IgD-negative memory B cell (primary cell): ENCODE results near the gene RBMS3. TPM values are rescaled to one million over a fixed set of nuclear protein-coding genes. Genes with fewer than 3 reads are reported as not detected.

Experiments
- H3K27ac Mint-ChIP-seq, 3 donors: one replicate each; pipeline ENCODE4 v1.8.0; 2020 to 2022; ENCODE audit warnings: mild to moderate bottlenecking in 3 of 3, mixed read lengths in 3 of 3, moderate library complexity in 1 of 3
- H3K27me3 Mint-ChIP-seq: one replicate; pipeline ENCODE4 v1.8.0; 2021; ENCODE audit warnings: mixed read lengths
- H3K36me3 Mint-ChIP-seq: one replicate; pipeline ENCODE4 v1.8.0; 2020; ENCODE audit warnings: mild to moderate bottlenecking, mixed read lengths
- H3K4me1 Mint-ChIP-seq, 3 donors: one replicate each; pipeline ENCODE4 v1.8.0; 2020 to 2022; ENCODE audit warnings: mixed read lengths in 3 of 3, mild to moderate bottlenecking in 1 of 3
- H3K4me3 Mint-ChIP-seq, 4 donors: one replicate each; pipeline ENCODE4 v1.8.0; 2020 to 2022; ENCODE audit warnings: mild to moderate bottlenecking in 4 of 4, mixed read lengths in 4 of 4, moderate library complexity in 3 of 4
- H3K9me3 Mint-ChIP-seq, 3 donors: one replicate each; pipeline ENCODE4 v1.8.0; 2020 to 2021; ENCODE audit warnings: mixed read lengths in 3 of 3, mild to moderate bottlenecking in 1 of 3
- polyA plus RNA-seq: library from polyadenylated mRNA; unstranded; fragments of 300-500 nt; fragmentation: Illumina TruSeq; gene quantifications from one replicate; pipeline ENCODE4 v1.2.3, GENCODE V29; 2021

Gene RBMS3
- polyA plus RNA-seq, 1 donor from 2014 or later = not detected

DNA sequence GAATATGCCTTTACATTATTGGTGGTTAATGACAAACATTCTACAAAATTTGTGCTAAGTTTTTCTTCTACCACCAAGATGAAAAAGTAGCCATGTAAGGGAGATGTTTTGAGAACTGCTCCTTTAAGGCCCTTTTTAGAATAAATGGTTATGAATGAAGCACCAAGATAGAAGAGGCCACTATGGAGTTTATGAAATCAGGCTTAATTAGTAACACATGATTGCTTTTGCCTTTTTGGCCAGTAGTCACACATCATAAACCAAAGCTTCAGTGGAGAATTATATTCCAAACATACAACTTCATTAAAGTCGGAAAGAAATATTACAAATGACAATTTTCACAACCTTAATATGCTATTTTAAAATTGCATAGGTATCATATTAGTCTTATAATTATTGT, 331.7 kb downstream of the RBMS3 start:
- peaks cover 0 to 2% (median 0%) of the 10 kb centered on the region in 3 donors for H3K9me3 Mint-ChIP-seq
- peaks cover 0 to 2% (median 0%) of the 10 kb centered on the region in 3 donors for H3K4me1 Mint-ChIP-seq
- no peak overlapping the region for H3K27ac Mint-ChIP-seq
- H3K36me3 Mint-ChIP-seq = no peaks in the 10 kb centered on the region
- no peaks in the 10 kb centered on the region for H3K27me3 Mint-ChIP-seq
- H3K4me3 Mint-ChIP-seq = no peak overlapping the region

- Mint-ChIP-seq H3K27ac (no peak overlapping the region), H3K4me1 (peaks cover 0 to 2% (median 0%) of the 10 kb centered on the region in 3 donors), H3K4me3 (no peak overlapping the region), H3K9me3 (peaks cover 0 to 2% (median 2%) of the 10 kb centered on the region in 3 donors), H3K27me3 (no peaks in the 10 kb centered on the region), H3K36me3 (no peaks in the 10 kb centered on the region)
Measured at GRCh38 chr3:29614954-29615353, 334.1 kb downstream of the RBMS3 start.

GRCh38 chr3:29618395-29619282, 337.8 kb downstream of the RBMS3 start:
- no peak overlapping the region for H3K27ac Mint-ChIP-seq
- no peaks in the 10 kb centered on the region for H3K36me3 Mint-ChIP-seq
- H3K9me3 Mint-ChIP-seq = peaks cover 0 to 4% (median 0%) of the 10 kb centered on the region in 3 donors
- H3K4me1 Mint-ChIP-seq = peaks cover 0 to 2% (median 0%) of the 10 kb centered on the region in 3 donors
- no peaks in the 10 kb centered on the region for H3K27me3 Mint-ChIP-seq
- H3K4me3 Mint-ChIP-seq = no peak overlapping the region

DNA sequence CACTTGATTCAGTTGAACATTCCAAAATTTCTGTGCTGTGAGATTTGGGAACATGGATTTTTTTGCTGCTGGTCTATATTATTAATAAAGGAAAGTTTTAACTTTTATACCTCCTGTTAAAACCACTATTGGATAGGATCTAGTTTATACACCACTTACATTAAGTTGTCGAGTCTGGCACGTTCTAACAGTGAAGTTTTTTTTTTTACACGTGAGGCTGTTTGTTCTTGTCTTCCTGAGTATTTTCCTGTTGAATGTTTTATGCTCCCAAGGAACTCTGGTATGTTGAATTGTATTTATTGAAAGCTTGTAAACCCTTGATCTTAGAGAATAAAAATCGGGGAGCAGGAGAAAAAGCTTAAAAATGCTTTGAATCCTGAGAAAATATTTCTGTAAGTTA, 338.8 kb downstream of the RBMS3 start:
- Mint-ChIP-seq H3K9me3 (peaks cover 0 to 4% (median 0%) of the 10 kb centered on the region in 3 donors), H3K27ac (no peak overlapping the region), H3K4me1 (peaks cover 0 to 2% (median 0%) of the 10 kb centered on the region in 3 donors), H3K36me3 (no peaks in the 10 kb centered on the region), H3K27me3 (no peaks in the 10 kb centered on the region), H3K4me3 (no peak overlapping the region)

GRCh38 chr3:29627136-29628117, 346.6 kb downstream of the RBMS3 start:
- Mint-ChIP-seq H3K9me3 (peaks cover 0 to 4% (median 0%) of the 10 kb centered on the region in 3 donors), H3K4me3 (peak overlapping the region in 1 of 4 donors; percentile 49), H3K27me3 (no peaks in the 10 kb centered on the region), H3K36me3 (no peaks in the 10 kb centered on the region), H3K27ac (no peak overlapping the region), H3K4me1 (no peaks in the 10 kb centered on the region)

- H3K36me3 Mint-ChIP-seq = no peaks in the 10 kb centered on the region
- H3K27ac Mint-ChIP-seq = no peak overlapping the region
- no peaks in the 10 kb centered on the region for H3K27me3 Mint-ChIP-seq
- H3K9me3 Mint-ChIP-seq = peaks cover 0 to 2% (median 0%) of the 10 kb centered on the region in 3 donors
- no peaks in the 10 kb centered on the region for H3K4me1 Mint-ChIP-seq
- H3K4me3 Mint-ChIP-seq = no peak overlapping the region
Measured at GRCh38 chr3:29628795-29629194, 347.9 kb downstream of the RBMS3 start.

- no peak overlapping the region for H3K27ac Mint-ChIP-seq
- no peaks in the 10 kb centered on the region for H3K36me3 Mint-ChIP-seq
- H3K27me3 Mint-ChIP-seq = peaks cover 1% of the 10 kb centered on the region
- H3K4me1 Mint-ChIP-seq = no peaks in the 10 kb centered on the region
- H3K9me3 Mint-ChIP-seq = peaks cover 0 to 5% (median 0%) of the 10 kb centered on the region in 3 donors
- H3K4me3 Mint-ChIP-seq = no peak overlapping the region
Measured at GRCh38 chr3:29635888-29636287, 355.0 kb downstream of the RBMS3 start.

DNA sequence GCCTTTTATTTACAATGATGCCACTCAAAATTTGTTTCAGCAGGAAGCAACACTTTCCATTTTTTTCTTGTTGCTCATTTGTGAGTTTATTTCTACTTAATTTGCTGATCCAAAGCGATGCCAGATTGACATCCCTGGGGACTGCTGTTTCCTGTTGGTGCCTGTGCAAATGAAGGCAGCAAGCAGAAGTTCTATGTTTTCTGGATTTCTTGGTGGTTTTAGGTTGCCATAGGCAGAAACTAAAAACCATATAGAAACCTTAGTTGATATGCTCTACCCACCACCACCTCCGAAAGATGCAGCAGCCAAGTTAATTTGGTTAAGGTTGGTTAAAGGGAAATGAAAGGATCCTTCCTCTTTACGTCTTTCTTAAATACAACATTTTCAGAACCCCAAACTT, 356.2 kb downstream of the RBMS3 start:
- H3K27ac Mint-ChIP-seq = no peak overlapping the region
- H3K27me3 Mint-ChIP-seq = peaks cover 1% of the 10 kb centered on the region
- no peaks in the 10 kb centered on the region for H3K36me3 Mint-ChIP-seq
- no peak overlapping the region for H3K4me3 Mint-ChIP-seq
- H3K4me1 Mint-ChIP-seq = no peaks in the 10 kb centered on the region
- peaks cover 0 to 3% (median 0%) of the 10 kb centered on the region in 3 donors for H3K9me3 Mint-ChIP-seq

- peaks cover 1% of the 10 kb centered on the region for H3K27me3 Mint-ChIP-seq
- H3K36me3 Mint-ChIP-seq = no peaks in the 10 kb centered on the region
- H3K27ac Mint-ChIP-seq = no peak overlapping the region
- H3K4me1 Mint-ChIP-seq = no peaks in the 10 kb centered on the region
- peaks cover 0 to 3% (median 0%) of the 10 kb centered on the region in 3 donors for H3K9me3 Mint-ChIP-seq
- H3K4me3 Mint-ChIP-seq = no peak overlapping the region
Measured at GRCh38 chr3:29639578-29640290, 358.9 kb downstream of the RBMS3 start.

DNA sequence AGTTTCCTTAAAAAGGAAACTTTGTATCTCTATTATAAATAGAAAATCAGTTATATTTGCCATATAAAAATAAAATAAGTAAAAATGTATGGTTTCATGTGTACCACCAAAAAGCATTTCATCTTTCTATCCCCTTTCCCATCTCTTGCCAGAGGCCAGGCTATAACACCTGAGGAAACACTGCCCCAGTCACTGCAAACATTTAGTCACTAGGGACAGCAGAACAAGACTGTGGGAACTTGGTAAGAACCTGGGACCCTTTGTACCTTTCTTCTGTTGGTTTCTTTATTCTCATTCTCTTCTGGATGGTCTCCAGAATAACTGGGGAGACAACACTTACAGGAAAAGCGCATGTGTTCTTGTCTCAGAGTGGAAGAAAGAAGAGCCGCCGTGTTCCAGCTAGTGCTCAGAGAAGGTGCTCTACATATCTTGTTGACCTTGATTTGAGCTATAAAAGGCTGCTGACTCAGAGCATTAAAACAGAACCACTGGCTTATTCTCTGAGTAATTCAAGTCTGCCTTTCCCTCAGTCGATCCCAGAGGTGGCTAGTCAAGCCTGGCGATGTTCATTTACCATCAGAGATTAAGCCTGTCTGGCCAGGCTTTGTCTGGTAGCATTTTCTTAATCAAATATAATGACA, 361.6 kb downstream of the RBMS3 start:
- Mint-ChIP-seq H3K4me3 (no peak overlapping the region), H3K27me3 (peaks cover 1% of the 10 kb centered on the region), H3K9me3 (no peaks in the 10 kb centered on the region), H3K4me1 (no peaks in the 10 kb centered on the region), H3K27ac (no peak overlapping the region), H3K36me3 (no peaks in the 10 kb centered on the region)

- H3K27me3 Mint-ChIP-seq = peaks cover 1% of the 10 kb centered on the region
- H3K4me3 Mint-ChIP-seq = no peak overlapping the region
- no peaks in the 10 kb centered on the region for H3K36me3 Mint-ChIP-seq
- H3K27ac Mint-ChIP-seq = peak overlapping the region in 1 of 3 donors; percentile 92
- no peaks in the 10 kb centered on the region for H3K4me1 Mint-ChIP-seq
- no peaks in the 10 kb centered on the region for H3K9me3 Mint-ChIP-seq
Measured at GRCh38 chr3:29643034-29643425, 362.2 kb downstream of the RBMS3 start.

- H3K4me3 Mint-ChIP-seq = no peak overlapping the region
- H3K27me3 Mint-ChIP-seq = peaks cover 1% of the 10 kb centered on the region
- H3K9me3 Mint-ChIP-seq = no peaks in the 10 kb centered on the region
- no peaks in the 10 kb centered on the region for H3K4me1 Mint-ChIP-seq
- no peak overlapping the region for H3K27ac Mint-ChIP-seq
- H3K36me3 Mint-ChIP-seq = no peaks in the 10 kb centered on the region
Measured at GRCh38 chr3:29644261-29644660, 363.4 kb downstream of the RBMS3 start.

GRCh38 chr3:29644956-29645636, 364.2 kb downstream of the RBMS3 start:
- Mint-ChIP-seq H3K4me3 (no peak overlapping the region), H3K9me3 (peaks cover 0 to 2% (median 0%) of the 10 kb centered on the region in 3 donors), H3K27me3 (no peaks in the 10 kb centered on the region), H3K4me1 (peaks cover 0 to 4% (median 0%) of the 10 kb centered on the region in 3 donors), H3K27ac (no peak overlapping the region), H3K36me3 (no peaks in the 10 kb centered on the region)

DNA sequence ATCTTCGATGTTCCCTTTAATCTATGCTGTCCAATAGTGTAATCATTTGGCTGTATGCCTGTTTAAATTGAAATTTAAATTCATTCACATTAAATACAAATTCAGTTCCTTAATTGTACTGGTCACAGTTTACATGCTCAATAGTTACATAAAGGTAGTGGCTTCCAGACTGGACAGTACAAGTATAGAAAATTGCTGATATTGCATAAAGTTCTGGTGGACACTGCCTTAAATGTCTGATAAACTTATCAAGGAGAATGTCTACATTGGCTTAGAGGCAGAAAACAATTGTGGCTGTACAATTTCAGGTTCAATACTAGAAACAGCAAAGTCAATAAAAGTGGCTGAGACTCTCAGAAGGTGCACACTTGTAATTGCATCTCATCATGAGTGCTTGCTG, 365.2 kb downstream of the RBMS3 start:
- Mint-ChIP-seq H3K36me3 (no peaks in the 10 kb centered on the region), H3K4me1 (peaks cover 0 to 4% (median 0%) of the 10 kb centered on the region in 3 donors), H3K9me3 (peaks cover 0 to 2% (median 0%) of the 10 kb centered on the region in 3 donors), H3K27ac (no peak overlapping the region), H3K27me3 (no peaks in the 10 kb centered on the region), H3K4me3 (no peak overlapping the region)
